ENCODE data around the gene ASS1.

GRCh38 chr9:130532426-130533080 is 87.8 kb downstream of the ASS1 start:
- TF ChIP-seq, protein P1, sequence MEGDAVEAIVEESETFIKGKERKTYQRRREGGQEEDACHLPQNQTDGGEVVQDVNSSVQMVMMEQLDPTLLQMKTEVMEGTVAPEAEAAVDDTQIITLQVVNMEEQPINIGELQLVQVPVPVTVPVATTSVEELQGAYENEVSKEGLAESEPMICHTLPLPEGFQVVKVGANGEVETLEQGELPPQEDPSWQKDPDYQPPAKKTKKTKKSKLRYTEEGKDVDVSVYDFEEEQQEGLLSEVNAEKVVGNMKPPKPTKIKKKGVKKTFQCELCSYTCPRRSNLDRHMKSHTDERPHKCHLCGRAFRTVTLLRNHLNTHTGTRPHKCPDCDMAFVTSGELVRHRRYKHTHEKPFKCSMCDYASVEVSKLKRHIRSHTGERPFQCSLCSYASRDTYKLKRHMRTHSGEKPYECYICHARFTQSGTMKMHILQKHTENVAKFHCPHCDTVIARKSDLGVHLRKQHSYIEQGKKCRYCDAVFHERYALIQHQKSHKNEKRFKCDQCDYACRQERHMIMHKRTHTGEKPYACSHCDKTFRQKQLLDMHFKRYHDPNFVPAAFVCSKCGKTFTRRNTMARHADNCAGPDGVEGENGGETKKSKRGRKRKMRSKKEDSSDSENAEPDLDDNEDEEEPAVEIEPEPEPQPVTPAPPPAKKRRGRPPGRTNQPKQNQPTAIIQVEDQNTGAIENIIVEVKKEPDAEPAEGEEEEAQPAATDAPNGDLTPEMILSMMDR (IDR thresholded peaks at IDR 0.05), result no peak
- no peak for TF ChIP-seq ZFX (IDR thresholded peaks at IDR 0.05; ENCODE audit: borderline replicate concordance)
